A549 (cell line): Measurements from ENCODE around the gene ARHGAP30.

Experiments used
- EP300 ChIP-seq, 2 experiments: fragments of >200 bp; sonication (Bioruptor Twin); formaldehyde crosslinking; IDR thresholded peaks; 2 replicates in 1 of 2; 3 replicates in 1 of 2; pipeline ENCODE4 v1.6.1; 2016 to 2017
- HOXA7 ChIP-seq: fragments of 250-450 bp; sonication (Bioruptor Pico); IDR thresholded peaks from 2 replicates; pipeline ENCODE4 v1.5.0; 2020; ENCODE audit warnings: mild to moderate bottlenecking, moderate library complexity
- KDM5A ChIP-seq: fragments of 200-600 bp; sonication (generic); IDR thresholded peaks from 2 replicates; pipeline ENCODE4 v1.6.1; 2016; ENCODE audit warnings: antibody characterized with exemption, mild to moderate bottlenecking
- MAFK ChIP-seq: fragments of 450-650 bp; IDR thresholded peaks from 2 replicates; pipeline ENCODE4 v1.6.1; 2014; ENCODE audit not compliant: partially characterized antibody
- POLR2A ChIP-seq: IDR thresholded peaks from 2 replicates; pipeline ENCODE4 v1.6.1; 2012; ENCODE audit warnings: mild to moderate bottlenecking, low read length
- RAD21 ChIP-seq, 2 experiments: fragments of >200 bp in 1 of 2; sonication (Bioruptor Twin) in 1 of 2; formaldehyde crosslinking in 1 of 2; IDR thresholded peaks in 1 of 2; conservative IDR thresholded peaks in 1 of 2; 2 replicates in 1 of 2; 3 replicates in 1 of 2; pipeline ENCODE4 v1.6.1; 2012 to 2018; ENCODE audit warnings: inconsistent platforms in 1 of 2
- RFX5 ChIP-seq: fragments of 450-650 bp; IDR thresholded peaks from 2 replicates; pipeline ENCODE4 v1.7.1; 2014; ENCODE audit warnings: antibody characterized with exemption, mild to moderate bottlenecking, moderate library complexity
- TP53 ChIP-seq: fragments of 250-450 bp; sonication (Bioruptor Pico); IDR thresholded peaks from 2 replicates; pipeline ENCODE4 v1.5.0; 2021; ENCODE audit warnings: mild to moderate bottlenecking, moderate library complexity
- TF ChIP-seq, protein P1 (sequence below): fragments of >200 bp; sonication (Bioruptor Twin); formaldehyde crosslinking; IDR thresholded peaks from 3 replicates; pipeline ENCODE4 v1.5.1; 2016
- TF ChIP-seq, protein P2 (sequence below): IDR thresholded peaks from 2 replicates; pipeline ENCODE4 v1.6.1; 2012
- TF ChIP-seq, protein P3 (sequence below): fragments of 200-600 bp; sonication (generic); IDR thresholded peaks from 2 replicates; pipeline ENCODE4 v1.6.1; 2016; ENCODE audit warnings: antibody characterized with exemption, mild to moderate bottlenecking, moderate library complexity

DNA sequence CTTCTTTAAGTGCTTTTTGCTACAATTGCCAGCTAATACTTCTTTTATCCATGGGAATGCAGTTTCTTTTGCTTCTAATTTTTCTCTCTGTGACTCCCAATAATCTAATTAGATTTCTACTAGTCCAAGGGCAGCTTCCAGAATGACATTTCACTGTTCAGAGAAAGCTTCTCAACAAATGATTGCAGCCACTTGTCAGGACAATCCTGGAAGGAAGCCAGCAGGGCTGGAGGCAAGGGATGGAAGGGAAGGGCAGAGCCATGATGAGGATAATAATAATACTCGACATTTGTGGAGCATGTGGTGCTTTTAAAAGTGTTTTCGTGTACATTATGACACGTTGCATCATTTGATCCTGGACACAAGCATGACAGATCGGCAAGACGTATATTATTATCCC is 68.2 kb downstream of the ARHGAP30 start:
- TF ChIP-seq, protein P1, sequence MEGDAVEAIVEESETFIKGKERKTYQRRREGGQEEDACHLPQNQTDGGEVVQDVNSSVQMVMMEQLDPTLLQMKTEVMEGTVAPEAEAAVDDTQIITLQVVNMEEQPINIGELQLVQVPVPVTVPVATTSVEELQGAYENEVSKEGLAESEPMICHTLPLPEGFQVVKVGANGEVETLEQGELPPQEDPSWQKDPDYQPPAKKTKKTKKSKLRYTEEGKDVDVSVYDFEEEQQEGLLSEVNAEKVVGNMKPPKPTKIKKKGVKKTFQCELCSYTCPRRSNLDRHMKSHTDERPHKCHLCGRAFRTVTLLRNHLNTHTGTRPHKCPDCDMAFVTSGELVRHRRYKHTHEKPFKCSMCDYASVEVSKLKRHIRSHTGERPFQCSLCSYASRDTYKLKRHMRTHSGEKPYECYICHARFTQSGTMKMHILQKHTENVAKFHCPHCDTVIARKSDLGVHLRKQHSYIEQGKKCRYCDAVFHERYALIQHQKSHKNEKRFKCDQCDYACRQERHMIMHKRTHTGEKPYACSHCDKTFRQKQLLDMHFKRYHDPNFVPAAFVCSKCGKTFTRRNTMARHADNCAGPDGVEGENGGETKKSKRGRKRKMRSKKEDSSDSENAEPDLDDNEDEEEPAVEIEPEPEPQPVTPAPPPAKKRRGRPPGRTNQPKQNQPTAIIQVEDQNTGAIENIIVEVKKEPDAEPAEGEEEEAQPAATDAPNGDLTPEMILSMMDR: no peak
- TF ChIP-seq EP300 (IDR thresholded peaks at IDR 0.05) (no peak), RFX5 (no peak), POLR2A (no peak), TP53 (CRISPR knock-in tag) (no peak), HOXA7 (CRISPR knock-in tag) (no peak), KDM5A (no peak), RAD21 (conservative IDR thresholded peaks at IDR 0.05 in 1 of 2, IDR thresholded peaks at IDR 0.05 in 1 of 2) (no peak), MAFK (no peak)
- TF ChIP-seq, protein P2, sequence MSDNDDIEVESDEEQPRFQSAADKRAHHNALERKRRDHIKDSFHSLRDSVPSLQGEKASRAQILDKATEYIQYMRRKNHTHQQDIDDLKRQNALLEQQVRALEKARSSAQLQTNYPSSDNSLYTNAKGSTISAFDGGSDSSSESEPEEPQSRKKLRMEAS: no peak
- TF ChIP-seq, protein P3, sequence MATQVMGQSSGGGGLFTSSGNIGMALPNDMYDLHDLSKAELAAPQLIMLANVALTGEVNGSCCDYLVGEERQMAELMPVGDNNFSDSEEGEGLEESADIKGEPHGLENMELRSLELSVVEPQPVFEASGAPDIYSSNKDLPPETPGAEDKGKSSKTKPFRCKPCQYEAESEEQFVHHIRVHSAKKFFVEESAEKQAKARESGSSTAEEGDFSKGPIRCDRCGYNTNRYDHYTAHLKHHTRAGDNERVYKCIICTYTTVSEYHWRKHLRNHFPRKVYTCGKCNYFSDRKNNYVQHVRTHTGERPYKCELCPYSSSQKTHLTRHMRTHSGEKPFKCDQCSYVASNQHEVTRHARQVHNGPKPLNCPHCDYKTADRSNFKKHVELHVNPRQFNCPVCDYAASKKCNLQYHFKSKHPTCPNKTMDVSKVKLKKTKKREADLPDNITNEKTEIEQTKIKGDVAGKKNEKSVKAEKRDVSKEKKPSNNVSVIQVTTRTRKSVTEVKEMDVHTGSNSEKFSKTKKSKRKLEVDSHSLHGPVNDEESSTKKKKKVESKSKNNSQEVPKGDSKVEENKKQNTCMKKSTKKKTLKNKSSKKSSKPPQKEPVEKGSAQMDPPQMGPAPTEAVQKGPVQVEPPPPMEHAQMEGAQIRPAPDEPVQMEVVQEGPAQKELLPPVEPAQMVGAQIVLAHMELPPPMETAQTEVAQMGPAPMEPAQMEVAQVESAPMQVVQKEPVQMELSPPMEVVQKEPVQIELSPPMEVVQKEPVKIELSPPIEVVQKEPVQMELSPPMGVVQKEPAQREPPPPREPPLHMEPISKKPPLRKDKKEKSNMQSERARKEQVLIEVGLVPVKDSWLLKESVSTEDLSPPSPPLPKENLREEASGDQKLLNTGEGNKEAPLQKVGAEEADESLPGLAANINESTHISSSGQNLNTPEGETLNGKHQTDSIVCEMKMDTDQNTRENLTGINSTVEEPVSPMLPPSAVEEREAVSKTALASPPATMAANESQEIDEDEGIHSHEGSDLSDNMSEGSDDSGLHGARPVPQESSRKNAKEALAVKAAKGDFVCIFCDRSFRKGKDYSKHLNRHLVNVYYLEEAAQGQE: no peak
